Panc1 (cell line): ENCODE data around the gene CISTR. TPM values are rescaled to one million over a fixed set of nuclear protein-coding genes. Genes with fewer than 3 reads are reported as not detected.

Experiments used
- ATAC-seq: fragments of 200-7000 bp; cut with Tn5 transposase; 2 replicates; pipeline ENCODE4 v1.9.1; 2020; ENCODE audit warnings: mild to moderate bottlenecking, moderate library complexity
- BruUV-seq: library from RNA; stranded (reverse); fragments of 400-500 nt; replicated peaks from 2 replicates; lab custom pipeline; 2021; lab: Mats Ljungman, UMichigan
- CTCF ChIA-PET: fragments of 300-600 bp; sonication (Branson Sonifier 250); formaldehyde crosslinking; loops from one replicate; lab custom pipeline; 2022; ENCODE audit warnings: antibody characterized with exemption; lab: Charles Lee
- POLR2A ChIA-PET: fragments of 300-600 bp; sonication (Branson Sonifier 250); formaldehyde crosslinking; loops from one replicate; lab custom pipeline; 2022; ENCODE audit warnings: antibody characterized with exemption; lab: Charles Lee
- DNase-seq: peaks from one replicate; pipeline ENCODE4 v3.0.0-alpha.2; 2010; ENCODE audit warnings: low read depth, low spot score
- H3K27ac ChIP-seq: 2 replicates; pipeline ENCODE4 v1.5.1; 2011; ENCODE audit warnings: mild to moderate bottlenecking, low read length, inconsistent platforms
- H3K27me3 ChIP-seq: fragments of 200-500 bp; sonication (Bioruptor generic); 2 replicates; pipeline ENCODE4 v1.6.0; 2014; ENCODE audit warnings: low read length, inconsistent platforms; ENCODE audit not compliant: control insufficient read depth, insufficient read depth
- H3K36me3 ChIP-seq: fragments of 200-500 bp; sonication (Bioruptor generic); 2 replicates; pipeline ENCODE4 v1.5.1; 2014; ENCODE audit warnings: inconsistent platforms, mild to moderate bottlenecking, low read length, moderate library complexity; ENCODE audit not compliant: control insufficient read depth, insufficient read depth
- H3K4me1 ChIP-seq: 2 replicates; pipeline ENCODE4 v1.5.1; 2011; ENCODE audit warnings: inconsistent platforms, mild to moderate bottlenecking, low read length, moderate library complexity; ENCODE audit not compliant: control insufficient read depth, insufficient read depth
- H3K4me3 ChIP-seq, 2 experiments: 2 replicates each; pipeline ENCODE4 v1.5.1; 2011 to 2012; ENCODE audit warnings: low read depth in 2 of 2, low read length in 2 of 2, mild to moderate bottlenecking in 2 of 2, inconsistent platforms in 1 of 2, moderate library complexity in 1 of 2
- H3K9me3 ChIP-seq: fragments of 200-500 bp; sonication (Bioruptor generic); 2 replicates; pipeline ENCODE4 v1.5.1; 2014; ENCODE audit warnings: low read depth, mild to moderate bottlenecking, inconsistent platforms, low read length, moderate library complexity; ENCODE audit not compliant: control insufficient read depth, insufficient read depth
- CTCF ChIP-seq: fragments of 450-650 bp; IDR thresholded peaks from 2 replicates; pipeline ENCODE4 v1.5.1; 2017; ENCODE audit warnings: mild to moderate bottlenecking
- POLR2AphosphoS5 ChIP-seq: IDR thresholded peaks from 2 replicates; pipeline ENCODE4 v1.6.1; 2012; ENCODE audit warnings: mild to moderate bottlenecking, low read depth, low read length, moderate library complexity
- REST ChIP-seq, 2 experiments: IDR thresholded peaks; 2 replicates each; pipeline ENCODE4 v1.6.1; 2011 to 2012; ENCODE audit warnings: low read depth in 2 of 2, control low read depth in 1 of 2, low read length in 1 of 2, mild to moderate bottlenecking in 1 of 2, moderate library complexity in 1 of 2; ENCODE audit not compliant: insufficient read depth in 1 of 2
- SIN3A ChIP-seq: IDR thresholded peaks from 2 replicates; pipeline ENCODE4 v1.6.1; 2012; ENCODE audit warnings: low read depth, mild to moderate bottlenecking, low read length, moderate library complexity, borderline replicate concordance; ENCODE audit not compliant: insufficient read depth
- TCF7L2 ChIP-seq: IDR thresholded peaks from 2 replicates; pipeline ENCODE4 v1.6.1; 2011; ENCODE audit warnings: mild to moderate bottlenecking, low read depth, low read length, inconsistent platforms
- in situ Hi-C: cut with HindIII; loops from 2 replicates; pipeline ENCODE4 v1.10.0; 2016; ENCODE audit warnings: low sequenced_read_pairs, low pct_unique_long_range_greater_than_20kb
- intact Hi-C: fragments of 100-400 bp; cut with micrococcal nuclease; formaldehyde crosslinking; loops from one replicate; pipeline ENCODE4 v1.10.0; 2022; ENCODE audit not compliant: unreplicated experiment
- total RNA-seq: library from RNA; stranded (reverse); gene quantifications from one replicate; pipeline ENCODE4 v1.2.1, GENCODE V29; 2021; ENCODE audit not compliant: unreplicated experiment

CISTR gene
- total RNA-seq, 1 experiment from 2014 or later, result not detected

GRCh38 chr12:53700567-53700966 is 51.2 kb downstream of the CISTR start:
- DNase-seq (no peak), ATAC-seq (no peak)
- in situ Hi-C loops, result no loop called here
- ChIA-PET POLR2A (no interaction called here), CTCF (interaction anchor here (0.6 to 1.6 kb wide), 3 partner anchors 46 to 50 kb away, joined by 3 to 9 read pairs (median 3); no protein-coding TSS in a partner anchor)
- intact Hi-C loops, result loop anchor here (5.0 kb wide), 1 partner anchor 517 kb away; no protein-coding TSS in a partner anchor
- no peaks in the 10 kb centered on the region for H3K9me3 ChIP-seq
- BruUV-seq, result no TSS peak
- peaks cover 4% of the 10 kb centered on the region; the same call in 1 of the 2 replicates for H3K4me1 ChIP-seq
- H3K36me3 ChIP-seq, result no peaks in the 10 kb centered on the region
- TF ChIP-seq REST (IDR thresholded peaks at IDR 0.05; ENCODE audit: insufficient read depth in 1 of 2, low read depth in 2 of 2, low read length in 1 of 2) (no peak), POLR2AphosphoS5 (no peak), SIN3A (no peak), TCF7L2 (no peak), CTCF (no peak)
- H3K27me3 ChIP-seq, result peaks cover 12% of the 10 kb centered on the region
- H3K4me3 ChIP-seq, result no peak overlapping the region
- no peak overlapping the region for H3K27ac ChIP-seq

DNA sequence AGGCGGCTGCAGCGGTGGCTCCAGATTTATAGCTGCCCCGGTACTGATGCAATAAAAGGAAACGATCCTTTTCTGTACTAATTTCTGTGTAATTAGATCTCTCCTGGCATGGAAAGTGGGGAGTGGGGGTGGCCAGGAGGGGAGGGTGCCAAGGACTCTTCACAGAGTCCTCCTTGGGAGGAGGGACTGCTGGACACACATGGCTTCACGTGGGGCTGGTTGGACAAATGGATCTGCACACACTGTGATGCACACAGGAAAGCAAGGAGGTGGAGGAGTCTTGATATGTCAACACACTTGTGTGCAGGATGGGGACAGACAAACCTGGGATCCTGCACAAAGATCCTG is 52.1 kb downstream of the CISTR start:
- CTCF ChIA-PET, result interaction anchor here (0.6 to 1.6 kb wide), 5 partner anchors 9 to 51 kb away, joined by 3 to 9 read pairs (median 3); no protein-coding TSS in a partner anchor
- no TSS peak for BruUV-seq
- TF ChIP-seq SIN3A, result no peak
- no peak for TF ChIP-seq REST (IDR thresholded peaks at IDR 0.05; ENCODE audit: insufficient read depth in 1 of 2, low read depth in 2 of 2, low read length in 1 of 2)
- Histone ChIP-seq H3K4me3 (no peak overlapping the region), H3K9me3 (no peaks in the 10 kb centered on the region), H3K27ac (no peak overlapping the region), H3K36me3 (no peaks in the 10 kb centered on the region), H3K4me1 (peaks cover 4% of the 10 kb centered on the region; the same call in 1 of the 2 replicates), H3K27me3 (peaks cover 12% of the 10 kb centered on the region)
- intact Hi-C loops, result loop anchor here (5.0 kb wide), 1 partner anchor 518 kb away; no protein-coding TSS in a partner anchor
- DNase-seq (no peak), ATAC-seq (no peak)
- POLR2A ChIA-PET, result no interaction called here
- in situ Hi-C loops, result no loop called here
